MV-4-11 (cell line): Measurements from ENCODE around the gene TPD52L3.

Experiments
- DNase-seq: peaks from one replicate; lab custom pipeline; 2025; lab: John Stamatoyannopoulos, UW

The TPD52L3 gene

GRCh38 chr9:6328103-6328502 lies at the start of gene TPD52L3:
Gene TPD52L3 (plus strand): TSS chr9:6328375. CDS start chr9:6328596, 221 bp downstream.
- no peak for DNase-seq

GRCh38 chr9:6301858-6302257 lies 26.3 kb upstream of the TPD52L3 start:
- DNase-seq, result no peak

DNA sequence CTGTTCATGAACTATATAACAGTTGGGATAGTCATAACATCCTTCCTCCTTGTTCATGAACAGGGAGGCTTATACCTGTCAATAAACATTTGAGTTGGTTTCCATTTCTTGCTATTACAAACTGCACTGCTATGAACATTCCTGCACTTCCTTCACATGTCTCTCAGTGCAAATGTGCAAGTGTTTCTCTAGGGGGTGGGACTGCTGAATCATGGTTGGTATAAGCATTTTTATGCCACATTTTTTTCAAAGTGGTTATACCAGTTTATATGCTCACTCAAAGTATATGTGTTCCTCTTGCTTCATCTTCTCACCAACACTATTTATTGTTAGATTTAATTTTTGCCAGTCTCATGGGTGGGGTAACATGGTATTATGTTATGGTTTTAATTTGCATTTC lies 25.8 kb upstream of the TPD52L3 start:
- no peak for DNase-seq

GRCh38 chr9:6304232-6304631 lies 23.9 kb upstream of the TPD52L3 start:
- DNase-seq, result no peak

GRCh38 chr9:6305954-6306563 lies 22.1 kb upstream of the TPD52L3 start:
- DNase-seq, result peak; percentile 49

DNA sequence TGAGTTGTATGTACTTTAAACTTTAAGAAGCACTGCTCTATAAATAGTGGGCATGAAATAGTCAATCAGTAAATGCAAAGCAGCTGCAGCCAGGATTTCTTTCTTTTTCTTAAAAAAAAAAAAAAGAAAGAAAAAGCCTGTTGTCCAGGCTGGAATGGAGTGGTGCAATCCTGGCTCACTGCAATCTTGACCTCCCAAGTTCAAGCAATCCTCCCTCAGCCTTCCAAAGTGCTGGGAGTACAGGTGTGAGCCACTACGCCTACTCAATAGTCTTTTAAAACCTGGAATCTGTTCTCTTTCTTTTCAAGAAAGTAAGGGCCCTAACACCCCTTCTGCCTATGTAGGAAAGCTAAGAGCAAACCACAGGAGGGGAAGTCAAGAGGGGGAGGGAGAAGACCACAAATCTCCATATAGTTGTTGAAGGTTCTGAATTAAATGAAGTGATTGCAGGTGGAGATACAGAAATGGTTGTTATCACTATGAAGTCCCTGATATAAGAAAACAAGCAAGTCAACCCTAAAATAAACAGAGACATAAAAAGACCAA lies 20.6 kb upstream of the TPD52L3 start:
- no peak for DNase-seq

DNA sequence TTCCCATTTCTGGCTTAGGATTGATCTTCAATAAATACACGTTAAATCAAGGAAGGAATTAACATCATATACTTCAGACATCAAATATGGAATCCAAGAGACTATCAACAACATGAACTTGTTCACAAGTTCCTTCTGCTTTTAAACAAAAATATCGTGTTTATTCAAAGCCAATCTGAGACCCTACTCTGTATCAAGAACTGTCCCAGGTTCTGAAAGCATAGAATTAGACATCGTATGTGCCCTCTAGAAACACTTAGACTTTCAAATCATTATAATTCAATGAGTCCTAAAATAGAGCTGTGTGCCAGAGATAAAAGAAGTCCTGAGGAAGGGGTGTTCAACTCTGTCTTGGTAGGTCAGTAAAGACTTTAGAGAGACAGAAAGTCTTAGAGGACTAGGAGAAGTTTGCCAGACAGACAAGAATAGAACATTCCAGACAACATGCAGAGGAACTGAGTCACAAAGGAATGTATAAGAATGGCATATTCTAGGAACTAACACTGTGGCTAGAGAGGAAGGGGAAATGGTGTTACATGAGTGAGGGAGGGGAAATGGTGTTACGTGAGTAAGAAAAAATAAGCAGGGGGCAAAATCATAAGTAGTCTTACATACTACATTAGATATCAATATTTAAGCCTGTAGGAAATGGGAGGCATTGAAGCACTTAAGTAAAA lies 2.9 kb downstream of the TPD52L3 start:
- DNase-seq, result no peak

GRCh38 chr9:6334305-6334704 lies 6.1 kb downstream of the TPD52L3 start:
- DNase-seq, result no peak

GRCh38 chr9:6348766-6349165 lies 20.6 kb downstream of the TPD52L3 start:
- DNase-seq, result no peak

GRCh38 chr9:6351737-6352136 lies 23.6 kb downstream of the TPD52L3 start:
- no peak for DNase-seq

- peak; percentile 70 for DNase-seq
Measured at GRCh38 chr9:6354072-6354686, 26.0 kb downstream of the TPD52L3 start.

DNA sequence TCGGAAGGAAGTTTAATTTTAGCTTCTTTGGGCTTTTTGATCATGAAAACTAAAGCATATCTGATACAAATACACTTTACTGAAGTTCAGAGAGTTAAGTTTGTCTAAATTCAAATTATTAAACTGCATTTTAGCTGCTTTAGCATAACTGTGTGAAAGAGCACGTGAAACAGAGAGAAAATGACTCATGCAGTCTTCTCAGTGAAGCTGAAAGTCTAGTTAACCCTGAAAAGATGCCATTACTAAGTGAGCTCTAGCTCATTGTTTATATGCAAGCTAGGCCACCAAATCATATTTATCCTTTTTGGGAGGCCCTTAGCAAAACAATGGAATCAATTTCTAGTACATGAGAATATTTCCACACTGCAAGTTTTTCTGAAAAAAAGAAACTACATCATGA lies 27.6 kb downstream of the TPD52L3 start:
- DNase-seq, result peak; percentile 35

DNA sequence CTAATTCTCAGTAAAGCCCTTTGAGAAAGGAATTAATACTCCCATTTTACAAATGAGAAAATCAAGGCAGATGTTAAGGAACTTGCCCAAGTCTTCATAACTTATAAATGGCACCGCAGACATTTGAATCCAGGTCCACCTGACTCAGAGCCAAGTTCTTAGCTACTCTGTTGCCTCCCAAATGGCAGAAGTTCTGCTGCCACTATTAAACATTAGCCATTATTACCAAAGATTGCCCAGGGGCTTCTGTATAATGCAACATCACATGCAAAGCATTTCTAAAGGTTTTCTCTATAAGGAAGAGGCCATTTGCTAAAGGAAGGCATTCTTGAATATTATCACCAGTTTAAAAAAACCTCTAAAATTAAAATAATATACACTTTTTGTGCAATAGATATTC lies 28.3 kb downstream of the TPD52L3 start:
- no peak for DNase-seq

DNA sequence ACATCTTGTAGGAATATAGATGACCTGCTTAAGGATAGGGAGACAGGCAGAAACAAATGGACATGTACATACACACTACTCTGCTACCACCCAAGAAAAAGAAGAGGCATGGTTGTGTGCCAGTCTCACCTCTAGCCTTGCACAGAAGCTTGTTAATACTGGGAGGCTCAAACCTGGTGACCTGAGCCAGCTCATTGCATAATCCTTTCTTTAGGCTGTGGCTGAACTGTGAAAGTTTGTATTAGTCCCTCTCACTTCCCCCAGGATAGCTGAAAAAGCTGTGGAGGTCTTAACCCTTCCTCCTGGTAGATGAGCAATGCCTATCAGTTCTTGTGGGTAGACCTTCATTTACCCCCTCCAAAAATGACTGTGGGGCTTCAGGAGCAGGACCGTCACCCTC lies 28.7 kb downstream of the TPD52L3 start:
- peak; percentile 80 for DNase-seq

DNA sequence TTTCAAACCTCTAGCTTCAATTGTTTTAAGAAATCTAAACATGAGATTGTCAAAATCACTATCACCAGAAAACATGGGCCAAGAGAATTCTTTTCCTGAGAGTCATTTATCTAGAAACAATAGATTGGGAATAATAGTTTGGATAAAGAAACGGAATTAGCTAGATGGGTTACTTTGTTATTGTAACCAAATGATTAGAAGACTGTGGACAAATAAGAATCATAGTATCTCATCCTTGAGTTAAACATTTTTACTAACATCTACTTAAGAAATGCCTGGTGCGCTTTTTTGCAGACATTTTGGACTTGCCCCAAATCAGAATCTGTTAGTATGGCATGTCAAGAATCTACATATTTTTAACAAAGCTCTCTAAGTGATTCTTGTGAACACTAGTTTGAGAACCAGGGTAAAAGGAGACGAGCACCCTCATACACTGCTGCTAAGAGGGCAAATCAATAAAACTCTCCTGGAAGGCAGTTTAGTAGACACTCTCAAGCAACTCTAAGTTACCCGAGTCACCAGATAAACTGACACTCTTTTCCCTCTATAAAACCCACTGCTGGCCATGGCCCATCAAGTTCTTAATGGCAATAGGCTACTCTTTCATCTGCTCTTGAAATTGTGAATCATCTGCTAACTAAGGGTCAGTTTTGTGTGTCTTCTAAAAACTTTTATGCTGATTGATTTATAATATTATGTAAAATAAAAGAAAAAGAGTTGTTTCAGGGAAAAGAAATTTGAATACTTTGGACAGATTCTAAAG lies 39.1 kb downstream of the TPD52L3 start:
- DNase-seq, result no peak

GRCh38 chr9:6368831-6369230 lies 40.7 kb downstream of the TPD52L3 start:
- no peak for DNase-seq
